Stomach (tissue), 4 donors: Measurements from ENCODE around the gene HLA-DMA.

ENCODE experiments used
- CTCF ChIP-seq, 7 experiments: fragments of 450-650 bp in 4 of 7; fragments of 200-600 bp in 3 of 7; sonication (generic) in 3 of 7; IDR thresholded peaks; one replicate each; pipeline ENCODE4 v1.5.1; 2016 to 2019; ENCODE audit warnings: antibody characterized with exemption in 7 of 7, control low read depth in 2 of 7, mild to moderate bottlenecking in 1 of 7
- POLR2A ChIP-seq, 4 donors: fragments of 450-650 bp; IDR thresholded peaks; one replicate each; pipeline ENCODE4 v1.6.1; 2016; ENCODE audit warnings: antibody characterized with exemption in 4 of 4, control low read depth in 2 of 4, mild to moderate bottlenecking in 1 of 4, moderate library complexity in 1 of 4

- no peak for TF ChIP-seq CTCF (IDR thresholded peaks at IDR 0.05)
- no peak for TF ChIP-seq POLR2A (IDR thresholded peaks at IDR 0.05)
Observed at GRCh38 chr6:32975886-32976285, 23.0 kb upstream of the HLA-DMA start.
